NT2/D1 (cell line): ENCODE data around the gene TRAF6.

Experiments used
- DNase-seq: peaks from one replicate; pipeline ENCODE4 v3.0.0-alpha.2; 2011; ENCODE audit warnings: low read depth, low spot score
- H3K27me3 ChIP-seq: 2 replicates; pipeline ENCODE4 v1.6.0; 2011; ENCODE audit warnings: mild to moderate bottlenecking; ENCODE audit not compliant: insufficient read length, insufficient read depth
- H3K36me3 ChIP-seq: 2 replicates; pipeline ENCODE4 v1.6.1; 2011; ENCODE audit warnings: mild to moderate bottlenecking, low read length, mixed read lengths; ENCODE audit not compliant: insufficient read depth, insufficient read length
- H3K4me1 ChIP-seq: 2 replicates; pipeline ENCODE4 v1.5.1; 2011; ENCODE audit not compliant: insufficient read depth, insufficient read length
- H3K4me3 ChIP-seq: 2 replicates; pipeline ENCODE4 v1.5.1; 2011; ENCODE audit warnings: low read depth; ENCODE audit not compliant: insufficient read length
- H3K9ac ChIP-seq: 2 replicates; pipeline ENCODE4 v1.6.0; 2011; ENCODE audit warnings: low read depth; ENCODE audit not compliant: insufficient read length
- H3K9me3 ChIP-seq: 2 replicates; pipeline ENCODE4 v1.5.1; 2011; ENCODE audit warnings: mild to moderate bottlenecking, low read length; ENCODE audit not compliant: insufficient read depth
- SUZ12 ChIP-seq: IDR thresholded peaks from 2 replicates; pipeline ENCODE4 v1.6.1; 2011; ENCODE audit not compliant: insufficient read length, insufficient read depth; ENCODE audit errors: extremely low read depth
- YY1 ChIP-seq: IDR thresholded peaks from 2 replicates; pipeline ENCODE4 v1.6.1; 2011; ENCODE audit not compliant: insufficient read length, insufficient read depth
- ZNF274 ChIP-seq: IDR thresholded peaks from 2 replicates; pipeline ENCODE4 v1.6.1; 2011; ENCODE audit warnings: mild to moderate bottlenecking, low read depth, low read length

Gene TRAF6

DNA sequence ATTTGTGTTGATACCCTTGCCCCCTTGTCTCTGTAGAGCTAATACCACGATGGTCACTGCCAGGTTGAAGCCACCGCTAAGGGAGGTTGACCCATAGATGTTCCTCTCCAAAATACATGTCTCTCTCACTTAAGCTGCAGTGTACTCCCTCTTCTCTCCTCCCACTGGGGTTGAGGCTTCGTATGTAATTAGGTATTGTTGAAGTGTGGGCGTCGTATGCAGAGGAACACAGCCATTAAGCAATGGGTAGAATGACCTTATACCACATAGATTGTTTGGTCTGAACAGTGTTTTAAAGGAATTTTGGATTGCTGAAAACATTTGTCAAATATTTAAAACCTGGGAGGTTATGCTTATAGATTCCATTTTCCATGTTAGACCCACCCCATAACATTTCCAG is 71.9 kb downstream of the TRAF6 start:
- peaks cover 42% of the 10 kb centered on the region for H3K36me3 ChIP-seq

DNA sequence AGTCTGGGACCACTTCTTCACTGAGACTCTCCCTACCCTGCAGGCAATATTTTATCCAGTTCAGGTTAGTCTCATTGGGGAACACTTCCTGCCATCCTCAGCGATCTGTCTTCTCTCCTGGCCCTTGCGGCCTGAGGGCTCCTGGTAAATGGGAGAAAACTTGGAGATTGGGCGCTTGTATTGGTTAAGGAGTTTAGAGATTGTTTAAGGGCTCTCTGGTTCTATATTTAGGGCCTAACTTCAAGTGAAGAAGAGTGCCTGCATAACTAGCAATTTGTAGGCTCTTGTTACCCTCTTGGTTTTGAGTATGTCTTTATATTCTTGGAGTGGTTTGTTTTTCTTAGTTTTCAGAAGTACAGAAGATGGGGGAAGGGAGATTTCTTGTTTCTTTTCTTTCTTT is 72.7 kb downstream of the TRAF6 start:
- TF ChIP-seq YY1 (no peak), SUZ12 (no peak), ZNF274 (no peak)
- Histone ChIP-seq H3K9ac (no peak overlapping the region), H3K4me3 (no peak overlapping the region), H3K27me3 (no peaks in the 10 kb centered on the region), H3K4me1 (no peaks in the 10 kb centered on the region), H3K36me3 (peaks cover 42% of the 10 kb centered on the region), H3K9me3 (peaks cover 15% of the 10 kb centered on the region; the same call in 1 of the 2 replicates)
- no peak for DNase-seq

More for the DNA sequence above, 71.9 kb downstream of the TRAF6 start:
- no peak for DNase-seq
- Histone ChIP-seq H3K9ac (no peak overlapping the region), H3K4me1 (no peaks in the 10 kb centered on the region), H3K27me3 (no peaks in the 10 kb centered on the region), H3K4me3 (no peak overlapping the region), H3K9me3 (peaks cover 15% of the 10 kb centered on the region; the same call in 1 of the 2 replicates)
- TF ChIP-seq SUZ12: no peak
- no peak for TF ChIP-seq ZNF274
- no peak for TF ChIP-seq YY1
